Transverse colon (tissue), 4 donors: Measurements from ENCODE around the gene ZNF709. TPM values are rescaled to one million over a fixed set of nuclear protein-coding genes. Genes with fewer than 3 reads are reported as not detected.
"Not testable (repeated sequence)": the region's sequence is repeated elsewhere in the genome, so short reads cannot be mapped to it uniquely, and the experiment has no call there.

ENCODE experiments used
- DNase-seq: peaks from one replicate; pipeline ENCODE4 v3.0.0-alpha.2; 2019
- H3K27ac ChIP-seq, 4 donors: fragments of 200-600 bp; sonication (generic); 2 replicates each; pipeline ENCODE4 v1.5.1; 2016 to 2018; ENCODE audit warnings: inconsistent platforms in 4 of 4
- H3K27me3 ChIP-seq: fragments of 200-600 bp; sonication (generic); 2 replicates; pipeline ENCODE4 v1.5.1; 2017; ENCODE audit warnings: inconsistent platforms
- H3K36me3 ChIP-seq, 4 donors: fragments of 200-600 bp; sonication (generic); 2 replicates each; pipeline ENCODE4 v1.5.1; 2017 to 2019; ENCODE audit warnings: inconsistent platforms in 4 of 4
- H3K4me1 ChIP-seq, 4 donors: fragments of 200-600 bp; sonication (generic); 2 replicates each; pipeline ENCODE4 v1.5.1; 2017 to 2020; ENCODE audit warnings: inconsistent platforms in 4 of 4
- H3K4me3 ChIP-seq, 4 donors: fragments of 200-600 bp; sonication (generic); 1 replicate in 1 of 4; 2 replicates in 3 of 4; pipeline versions ENCODE4 v1.5.1 to v1.6.1; 2017 to 2019; ENCODE audit warnings: inconsistent platforms in 4 of 4
- H3K9me3 ChIP-seq, 2 donors: fragments of 200-600 bp; sonication (generic); 2 replicates each; pipeline ENCODE4 v1.5.1; 2017 to 2019; ENCODE audit warnings: inconsistent platforms in 2 of 2
- CTCF ChIP-seq, 5 experiments: fragments of 200-600 bp in 3 of 5; fragments of 450-650 bp in 2 of 5; sonication (generic) in 3 of 5; IDR thresholded peaks; 1 replicate in 2 of 5; 2 replicates in 3 of 5; pipeline ENCODE4 v1.5.1; 2016 to 2017; ENCODE audit warnings: antibody characterized with exemption in 5 of 5, inconsistent platforms in 3 of 5, mild to moderate bottlenecking in 2 of 5, moderate library complexity in 1 of 5
- EP300 ChIP-seq: sonication (generic); formaldehyde crosslinking; IDR thresholded peaks from one replicate; pipeline ENCODE4 v1.6.1; 2017; ENCODE audit warnings: antibody characterized with exemption, low read depth
- POLR2A ChIP-seq: fragments of 450-650 bp; IDR thresholded peaks from one replicate; pipeline ENCODE4 v1.6.1; 2016; ENCODE audit warnings: antibody characterized with exemption, mild to moderate bottlenecking, moderate library complexity
- POLR2AphosphoS5 ChIP-seq, 3 donors: sonication (generic); formaldehyde crosslinking; IDR thresholded peaks; one replicate each; pipeline ENCODE4 v1.6.1; 2016; ENCODE audit warnings: antibody characterized with exemption in 3 of 3
- WGBS, 2 donors: methylation state at CpG; one replicate each; pipeline ENCODE4 v1.1.5; 2018; ENCODE audit warnings: low coverage in 1 of 2; 5-methylcytosine and 5-hydroxymethylcytosine counted together
- in situ Hi-C, 4 donors: fragments of 200-750 bp; cut with MboI; loops; one replicate each; pipeline versions ENCODE4 v1.15.0 to v1.15.1; 2017; ENCODE audit warnings: low sequenced_read_pairs in 3 of 4, low pct_ligation_motif_present in 1 of 4, low pct_unique_long_range_greater_than_20kb in 1 of 4
- intact Hi-C: fragments of 100-400 bp; cut with DNase I; formaldehyde crosslinking; loops from one replicate; pipeline ENCODE4 v1.15.1; 2023; ENCODE audit warnings: low total_unique reads
- total RNA-seq, 4 donors: library from RNA; depleted of rRNA; stranded (reverse); fragments of >200 nt; gene quantifications; one replicate each; pipeline ENCODE4 v1.1.0, GENCODE V29; 2016

ZNF709 gene
- total RNA-seq, 4 donors from 2014 or later = 1.1 to 4.1 (median 2.2) TPM

DNA sequence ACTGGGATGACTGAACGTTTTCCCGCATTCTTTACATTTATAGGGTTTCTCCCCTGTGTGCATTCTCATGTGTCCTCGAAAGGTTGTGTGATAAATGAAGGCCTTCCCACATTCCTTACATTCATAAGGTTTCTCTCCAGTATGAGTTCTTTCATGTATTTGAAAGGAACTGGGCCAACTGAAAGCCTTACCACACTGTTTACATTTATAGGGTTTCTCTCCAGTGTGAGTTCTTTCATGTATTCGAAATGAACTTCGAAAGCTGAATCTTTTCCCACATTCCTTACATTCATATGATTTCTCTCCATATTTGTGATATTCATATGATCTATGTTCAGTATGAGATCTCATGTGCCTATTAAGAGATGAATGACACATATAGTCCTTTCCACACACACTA is 19.4 kb downstream of the ZNF709 start:
- peaks cover 57 to 82% of the 10 kb centered on the region in 2 donors for H3K9me3 ChIP-seq
- WGBS, 2 donors = 83 to 95% methylated on average over 5 of the region's 5 CpGs

DNA sequence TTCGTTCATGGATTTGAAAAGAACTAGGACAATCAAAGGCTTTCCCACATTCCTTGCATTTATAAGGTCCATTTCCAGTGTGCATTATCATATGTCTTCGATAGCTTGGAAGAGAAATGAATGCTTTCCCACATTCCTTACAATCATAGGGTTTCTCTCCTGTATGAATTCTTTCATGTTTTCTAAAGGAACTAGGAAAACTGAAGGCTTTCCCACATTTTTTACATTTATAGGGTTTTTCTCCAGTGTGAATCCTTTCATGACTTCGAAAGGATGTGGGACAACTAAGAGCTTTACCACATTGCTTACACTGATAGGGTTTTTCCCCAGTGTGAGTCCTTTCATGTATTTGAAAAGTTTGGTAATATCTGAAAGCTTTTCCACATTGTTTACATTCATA is 19.8 kb downstream of the ZNF709 start:
- 95 to 100% methylated on average over 3 of the region's 3 CpGs for WGBS, 2 donors
- intact Hi-C loops = no loop called here
- in situ Hi-C loops = no loop called here
- no peak for TF ChIP-seq POLR2AphosphoS5 (IDR thresholded peaks at IDR 0.05)
- TF ChIP-seq EP300 = no peak
- TF ChIP-seq POLR2A = no peak
- no peak for TF ChIP-seq CTCF (IDR thresholded peaks at IDR 0.05)
- Histone ChIP-seq H3K36me3 (peaks cover 0 to 37% (median 17%) of the 10 kb centered on the region in 4 donors), H3K27me3 (no peaks in the 10 kb centered on the region), H3K27ac (no peak overlapping the region), H3K4me1 (no peaks in the 10 kb centered on the region), H3K4me3 (no peak overlapping the region), H3K9me3 (peaks cover 62 to 80% of the 10 kb centered on the region in 2 donors)
- DNase-seq = no peak

More for the DNA sequence above, 19.4 kb downstream of the ZNF709 start:
- Histone ChIP-seq H3K4me3 (no peak overlapping the region), H3K27me3 (no peaks in the 10 kb centered on the region), H3K36me3 (peaks cover 0 to 37% (median 17%) of the 10 kb centered on the region in 4 donors), H3K4me1 (no peaks in the 10 kb centered on the region), H3K27ac (no peak overlapping the region)
- in situ Hi-C loops (no loop called here), intact Hi-C loops (no loop called here)
- TF ChIP-seq EP300 (no peak), CTCF (IDR thresholded peaks at IDR 0.05) (no peak), POLR2A (no peak), POLR2AphosphoS5 (IDR thresholded peaks at IDR 0.05) (no peak)
- DNase-seq = no peak

DNA sequence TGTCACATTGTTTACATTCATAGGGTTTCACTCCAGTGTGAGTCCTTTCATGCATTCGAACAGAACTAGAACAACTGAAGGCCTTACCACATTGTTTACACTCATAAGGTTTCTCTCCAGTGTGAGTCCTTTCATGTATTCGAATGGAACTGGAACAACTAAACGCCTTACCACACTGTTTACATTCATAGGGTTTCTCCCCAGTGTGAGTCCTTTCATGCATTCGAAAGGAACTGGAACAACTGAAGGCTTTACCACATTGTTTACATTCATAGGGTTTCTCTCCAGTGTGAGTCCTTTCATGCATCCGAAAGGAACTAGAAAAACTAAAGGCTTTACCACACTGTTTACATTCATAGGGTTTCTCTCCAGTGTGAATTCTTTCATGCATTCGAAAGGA is 20.5 kb downstream of the ZNF709 start:
- H3K4me3 ChIP-seq, H3K27ac ChIP-seq, H3K4me1 ChIP-seq, intact Hi-C loops, in situ Hi-C loops, H3K27me3 ChIP-seq, DNase-seq: not testable (repeated sequence)
- H3K36me3 ChIP-seq = peaks cover 0 to 37% (median 17%) of the 10 kb centered on the region in 4 donors
- 92 to 93% methylated on average over 6 of the region's 6 CpGs for WGBS, 2 donors
- H3K9me3 ChIP-seq = peaks cover 62 to 78% of the 10 kb centered on the region in 2 donors

GRCh38 chr19:12453495-12453894 is 31.1 kb downstream of the ZNF709 start:
- 41% methylated on average over 6 of the region's 6 CpGs; no CpG with 5 or more reads in 1 of the 2 donors for WGBS, 2 donors

More at GRCh38 chr19:12453495-12453894, 31.1 kb downstream of the ZNF709 start:
- Histone ChIP-seq H3K27me3 (no peaks in the 10 kb centered on the region), H3K36me3 (no peaks in the 10 kb centered on the region), H3K9me3 (peaks cover 15% of the 10 kb centered on the region in 2 donors), H3K27ac (no peak overlapping the region), H3K4me3 (no peak overlapping the region), H3K4me1 (peaks cover 0 to 7% (median 0%) of the 10 kb centered on the region in 4 donors)
- TF ChIP-seq EP300 (no peak), POLR2A (no peak), CTCF (IDR thresholded peaks at IDR 0.05) (no peak), POLR2AphosphoS5 (IDR thresholded peaks at IDR 0.05) (no peak)
- in situ Hi-C loops (no loop called here), intact Hi-C loops (no loop called here)
- DNase-seq = peak; percentile 54
